ENCODE results near the gene UBE2R2.

Gene UBE2R2

DNA sequence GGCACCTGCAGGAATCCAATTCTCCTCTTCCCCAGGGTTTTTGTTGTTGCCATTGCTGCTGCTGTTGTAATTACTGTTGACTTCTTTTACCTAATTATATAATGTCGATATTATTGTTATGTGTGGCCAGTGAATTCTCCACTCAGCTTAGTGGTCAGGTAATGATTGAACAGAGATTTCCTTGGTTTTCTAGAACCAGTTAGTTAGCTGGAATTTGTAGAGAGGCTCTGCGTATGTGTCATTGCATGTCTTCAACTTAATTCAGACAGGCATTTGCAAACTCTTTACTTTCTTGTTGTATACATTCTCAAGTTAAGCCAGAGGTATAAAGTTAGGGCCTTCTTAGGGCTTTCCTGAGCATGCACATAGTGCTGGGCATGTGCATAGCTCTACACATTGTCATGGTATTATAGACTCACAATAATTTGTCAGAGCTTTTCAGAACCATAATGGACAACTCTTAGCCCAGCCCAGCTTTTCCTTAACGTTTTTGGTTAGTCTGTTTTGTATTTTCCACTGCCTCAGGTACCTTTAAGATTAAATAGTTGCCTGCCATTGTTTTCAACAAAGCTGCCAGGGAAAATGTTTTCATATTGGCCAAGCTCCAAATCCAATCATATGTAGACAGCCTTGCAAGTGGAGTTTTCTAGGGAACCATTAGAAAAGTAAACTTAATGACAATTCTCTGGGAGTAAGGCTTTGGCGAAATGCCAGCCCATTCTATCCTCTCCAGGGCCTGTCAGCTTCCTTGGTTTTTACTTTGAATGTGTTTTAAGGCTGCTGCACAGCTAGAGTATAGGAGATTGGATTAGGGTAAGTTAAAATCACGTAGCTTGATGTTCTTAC is 68.1 kb downstream of the UBE2R2 start:
- Histone ChIP-seq H2BK120ac (ENCODE audit: insufficient read depth, low read length, poor library complexity) (no peak overlapping the region), H3K9ac (ENCODE audit: low read length) (no peak overlapping the region), H2AFZ (ENCODE audit: insufficient read depth, low read length, poor library complexity) (no peak overlapping the region), H3K27me3 (ENCODE audit: insufficient read depth, low read length) (no peaks in the 10 kb centered on the region), H2AK5ac (ENCODE audit: low read length) (no peak overlapping the region), H3K4me1 (ENCODE audit: control insufficient read depth in 1 of 2, insufficient read depth in 2 of 2, low read length in 2 of 2) (peaks cover 0 to 2% of the 10 kb centered on the region in 2 experiments), H2BK5ac (ENCODE audit: low read depth, low read length, poor library complexity) (no peak overlapping the region), H4K91ac (ENCODE audit: low read depth, low read length) (no peak overlapping the region), H3K4me2 (ENCODE audit: low read length) (no peak overlapping the region), H3K9me3 (ENCODE audit: insufficient read depth, low read depth, low read length) (no peaks in the 10 kb centered on the region), H4K12ac (ENCODE audit: low read depth, low read length) (no peak overlapping the region), H2BK12ac (ENCODE audit: low read length) (no peak overlapping the region), H3K23ac (ENCODE audit: low read length) (no peak overlapping the region), H3K4me3 (ENCODE audit: low read depth, low read length) (no peak overlapping the region), H3K36me3 (ENCODE audit: control insufficient read depth in 1 of 2, insufficient read depth in 2 of 2, low read length in 2 of 2) (peaks cover 3 to 7% of the 10 kb centered on the region in 2 experiments), H3K79me2 (ENCODE audit: control insufficient read depth, insufficient read depth, low read length, poor library complexity) (peaks cover 3% of the 10 kb centered on the region), H3K79me1 (ENCODE audit: low read length) (no peaks in the 10 kb centered on the region), H3K18ac (ENCODE audit: low read length) (no peak overlapping the region), H3K27ac (ENCODE audit: low read depth, low read length) (no peak overlapping the region), H3K14ac (ENCODE audit: low read length) (no peak overlapping the region), H3K4ac (ENCODE audit: low read depth, low read length) (peak overlapping the region; percentile 49), H4K8ac (ENCODE audit: low read depth, low read length) (no peak overlapping the region)
- no CpG with 5 or more reads among the region's 5 CpGs for WGBS (ENCODE audit: extremely low coverage, insufficient coverage, insufficient read length)
- no peak for DNase-seq

DNA sequence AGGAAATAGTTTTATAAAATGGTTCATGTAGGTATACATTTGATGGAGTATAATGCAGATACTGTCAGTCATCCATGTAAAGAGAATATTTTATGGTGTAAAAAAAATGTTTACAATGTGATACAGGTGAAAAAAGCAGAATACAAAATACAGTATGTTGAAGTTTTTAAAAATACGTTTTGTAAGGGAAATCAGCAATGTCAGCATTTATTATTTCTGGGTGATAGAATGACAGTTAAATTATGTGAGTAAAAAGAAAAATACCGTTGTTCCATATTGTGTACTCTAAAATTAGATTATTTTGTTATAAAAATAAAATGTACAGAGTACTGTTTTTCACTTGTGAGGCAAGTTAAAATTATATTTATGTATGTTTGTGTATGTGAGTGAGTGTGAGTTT is 69.0 kb downstream of the UBE2R2 start:
- Histone ChIP-seq H3K4ac (ENCODE audit: low read depth, low read length) (no peak overlapping the region), H3K9ac (ENCODE audit: low read length) (no peak overlapping the region), H3K9me3 (ENCODE audit: insufficient read depth, low read depth, low read length) (no peaks in the 10 kb centered on the region), H3K27ac (ENCODE audit: low read depth, low read length) (no peak overlapping the region), H3K27me3 (ENCODE audit: insufficient read depth, low read length) (no peaks in the 10 kb centered on the region), H2BK5ac (ENCODE audit: low read depth, low read length, poor library complexity) (no peak overlapping the region), H4K8ac (ENCODE audit: low read depth, low read length) (no peak overlapping the region), H2BK120ac (ENCODE audit: insufficient read depth, low read length, poor library complexity) (no peak overlapping the region), H3K79me2 (ENCODE audit: control insufficient read depth, insufficient read depth, low read length, poor library complexity) (peaks cover 3% of the 10 kb centered on the region), H3K18ac (ENCODE audit: low read length) (no peak overlapping the region), H3K4me2 (ENCODE audit: low read length) (no peak overlapping the region), H3K79me1 (ENCODE audit: low read length) (no peaks in the 10 kb centered on the region), H2AFZ (ENCODE audit: insufficient read depth, low read length, poor library complexity) (no peak overlapping the region), H3K36me3 (ENCODE audit: control insufficient read depth in 1 of 2, insufficient read depth in 2 of 2, low read length in 2 of 2) (peaks cover 5 to 11% of the 10 kb centered on the region in 2 experiments), H3K4me1 (ENCODE audit: control insufficient read depth in 1 of 2, insufficient read depth in 2 of 2, low read length in 2 of 2) (peaks cover 0 to 2% of the 10 kb centered on the region in 2 experiments), H4K91ac (ENCODE audit: low read depth, low read length) (no peak overlapping the region), H4K12ac (ENCODE audit: low read depth, low read length) (no peak overlapping the region), H2BK12ac (ENCODE audit: low read length) (no peak overlapping the region), H3K23ac (ENCODE audit: low read length) (no peak overlapping the region), H2AK5ac (ENCODE audit: low read length) (no peak overlapping the region), H3K4me3 (ENCODE audit: low read depth, low read length) (no peak overlapping the region), H3K14ac (ENCODE audit: low read length) (no peak overlapping the region)
- whole genome bisulfite sequencing (ENCODE audit: extremely low coverage, insufficient coverage, insufficient read length) = no CpG with 5 or more reads among the region's 2 CpGs
- DNase-seq = no peak

- H3K9ac ChIP-seq (ENCODE audit: low read length) = no peak overlapping the region
- H3K18ac ChIP-seq (ENCODE audit: low read length) = peak overlapping the region; percentile 30
- no peak overlapping the region for H4K12ac ChIP-seq (ENCODE audit: low read depth, low read length)
- H4K91ac ChIP-seq (ENCODE audit: low read depth, low read length) = no peak overlapping the region
- no peak overlapping the region for H4K8ac ChIP-seq (ENCODE audit: low read depth, low read length)
- no peak overlapping the region for H2BK12ac ChIP-seq (ENCODE audit: low read length)
- H2AFZ ChIP-seq (ENCODE audit: insufficient read depth, low read length, poor library complexity) = no peak overlapping the region
- no peak for DNase-seq
- no peak overlapping the region for H3K23ac ChIP-seq (ENCODE audit: low read length)
- peaks cover 2 to 14% of the 10 kb centered on the region in 2 experiments for H3K36me3 ChIP-seq (ENCODE audit: control insufficient read depth in 1 of 2, insufficient read depth in 2 of 2, low read length in 2 of 2)
- no peaks in the 10 kb centered on the region for H3K9me3 ChIP-seq (ENCODE audit: insufficient read depth, low read depth, low read length)
- H3K4me3 ChIP-seq (ENCODE audit: low read depth, low read length) = no peak overlapping the region
- H2AK5ac ChIP-seq (ENCODE audit: low read length) = no peak overlapping the region
- H3K27ac ChIP-seq (ENCODE audit: low read depth, low read length) = no peak overlapping the region
- H3K4ac ChIP-seq (ENCODE audit: low read depth, low read length) = no peak overlapping the region
- H3K4me1 ChIP-seq (ENCODE audit: control insufficient read depth in 1 of 2, insufficient read depth in 2 of 2, low read length in 2 of 2) = no peaks in the 10 kb centered on the region
- H3K14ac ChIP-seq (ENCODE audit: low read length) = no peak overlapping the region
- no peak overlapping the region for H2BK5ac ChIP-seq (ENCODE audit: low read depth, low read length, poor library complexity)
- no peaks in the 10 kb centered on the region for H3K79me1 ChIP-seq (ENCODE audit: low read length)
- H3K4me2 ChIP-seq (ENCODE audit: low read length) = no peak overlapping the region
- no peaks in the 10 kb centered on the region for H3K27me3 ChIP-seq (ENCODE audit: insufficient read depth, low read length)
- H2BK120ac ChIP-seq (ENCODE audit: insufficient read depth, low read length, poor library complexity) = no peak overlapping the region
- H3K79me2 ChIP-seq (ENCODE audit: control insufficient read depth, insufficient read depth, low read length, poor library complexity) = peaks cover 4% of the 10 kb centered on the region
These were observed 76.9 kb downstream of the UBE2R2 start for GRCh38 chr9:33893861-33894260.

DNA sequence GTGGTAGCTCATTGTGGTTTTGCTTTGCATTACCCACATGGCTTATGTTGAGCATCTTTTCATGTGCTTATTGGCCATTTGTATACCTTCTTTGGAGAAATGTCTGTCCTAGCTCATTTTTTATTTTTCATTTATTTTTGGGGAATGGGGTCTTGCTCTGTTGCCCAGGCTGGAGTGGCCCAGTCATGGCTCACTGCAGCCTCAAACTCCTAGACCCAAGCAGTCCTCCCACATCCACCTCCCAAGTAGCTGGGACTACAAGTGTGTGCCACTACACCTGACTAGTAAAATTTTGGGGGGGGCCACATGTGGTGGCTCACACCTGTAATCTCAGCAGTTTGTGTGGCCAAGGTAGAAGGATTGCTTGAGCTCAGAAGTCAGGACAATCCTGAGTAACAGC is 77.4 kb downstream of the UBE2R2 start:
- Histone ChIP-seq H4K91ac (ENCODE audit: low read depth, low read length) (no peak overlapping the region), H3K4ac (ENCODE audit: low read depth, low read length) (no peak overlapping the region), H2BK120ac (ENCODE audit: insufficient read depth, low read length, poor library complexity) (no peak overlapping the region), H4K8ac (ENCODE audit: low read depth, low read length) (no peak overlapping the region), H3K27ac (ENCODE audit: low read depth, low read length) (no peak overlapping the region), H3K4me1 (ENCODE audit: control insufficient read depth in 1 of 2, insufficient read depth in 2 of 2, low read length in 2 of 2) (no peaks in the 10 kb centered on the region), H3K18ac (ENCODE audit: low read length) (no peak overlapping the region), H2BK12ac (ENCODE audit: low read length) (no peak overlapping the region), H3K9me3 (ENCODE audit: insufficient read depth, low read depth, low read length) (no peaks in the 10 kb centered on the region), H4K12ac (ENCODE audit: low read depth, low read length) (no peak overlapping the region), H3K23ac (ENCODE audit: low read length) (no peak overlapping the region), H3K4me3 (ENCODE audit: low read depth, low read length) (no peak overlapping the region), H3K79me1 (ENCODE audit: low read length) (no peaks in the 10 kb centered on the region), H2AK5ac (ENCODE audit: low read length) (no peak overlapping the region), H3K9ac (ENCODE audit: low read length) (no peak overlapping the region), H3K14ac (ENCODE audit: low read length) (no peak overlapping the region), H3K27me3 (ENCODE audit: insufficient read depth, low read length) (no peaks in the 10 kb centered on the region), H3K4me2 (ENCODE audit: low read length) (no peak overlapping the region), H3K36me3 (ENCODE audit: control insufficient read depth in 1 of 2, insufficient read depth in 2 of 2, low read length in 2 of 2) (peaks cover 2 to 15% of the 10 kb centered on the region in 2 experiments), H2BK5ac (ENCODE audit: low read depth, low read length, poor library complexity) (no peak overlapping the region), H3K79me2 (ENCODE audit: control insufficient read depth, insufficient read depth, low read length, poor library complexity) (peaks cover 4% of the 10 kb centered on the region), H2AFZ (ENCODE audit: insufficient read depth, low read length, poor library complexity) (no peak overlapping the region)
- DNase-seq = no peak
